Stimulated activated CD4-positive, alpha-beta T cell treated with anti-CD3 and anti-CD28 coated beads, Interleukin-12 subunit alpha, Interleukin-12 subunit beta, amount 100 ng/mL, for 4 hours (primary cell): Measurements from ENCODE around the gene SETD6.

Experiments
- DNase-seq: peaks from one replicate; pipeline ENCODE4 v3.0.0-alpha.2; 2020

Gene SETD6

GRCh38 chr16:58509256-58510096 lies 5.8 kb upstream of the SETD6 start:
- no peak for DNase-seq

DNA sequence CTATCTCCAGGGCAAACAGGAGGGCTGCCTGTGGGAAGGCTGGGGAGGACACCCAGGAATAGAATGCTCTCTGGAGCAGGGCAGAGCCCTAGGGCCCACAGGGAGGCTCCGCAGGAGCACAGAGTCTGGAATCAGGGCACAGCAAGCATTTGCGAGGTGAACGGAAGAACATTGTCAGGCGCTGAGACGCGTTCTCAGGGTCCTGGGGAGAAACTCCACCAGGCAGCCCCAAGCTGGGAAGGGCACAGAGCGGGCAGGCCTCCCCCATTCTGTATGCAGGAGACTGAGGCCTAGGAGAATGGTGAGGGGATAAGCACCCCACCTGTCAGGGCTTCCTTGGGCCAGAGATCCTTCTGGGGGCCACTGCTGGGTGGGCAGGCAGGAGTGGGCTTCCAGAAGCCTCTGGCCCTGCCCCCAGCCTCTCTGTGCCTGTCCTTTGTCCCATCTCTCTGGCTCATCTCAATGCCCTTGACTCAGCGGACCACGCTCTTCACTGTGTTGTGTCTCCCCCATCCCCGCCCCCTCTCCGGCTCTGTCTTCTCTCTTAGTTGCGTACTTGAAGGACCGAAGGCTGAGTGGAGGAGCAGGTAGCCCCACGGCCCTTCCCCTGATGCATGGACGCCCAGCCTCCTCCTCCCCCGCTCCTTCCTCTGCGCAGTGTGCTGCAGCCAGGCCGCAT lies 5.1 kb upstream of the SETD6 start:
- no peak for DNase-seq

DNA sequence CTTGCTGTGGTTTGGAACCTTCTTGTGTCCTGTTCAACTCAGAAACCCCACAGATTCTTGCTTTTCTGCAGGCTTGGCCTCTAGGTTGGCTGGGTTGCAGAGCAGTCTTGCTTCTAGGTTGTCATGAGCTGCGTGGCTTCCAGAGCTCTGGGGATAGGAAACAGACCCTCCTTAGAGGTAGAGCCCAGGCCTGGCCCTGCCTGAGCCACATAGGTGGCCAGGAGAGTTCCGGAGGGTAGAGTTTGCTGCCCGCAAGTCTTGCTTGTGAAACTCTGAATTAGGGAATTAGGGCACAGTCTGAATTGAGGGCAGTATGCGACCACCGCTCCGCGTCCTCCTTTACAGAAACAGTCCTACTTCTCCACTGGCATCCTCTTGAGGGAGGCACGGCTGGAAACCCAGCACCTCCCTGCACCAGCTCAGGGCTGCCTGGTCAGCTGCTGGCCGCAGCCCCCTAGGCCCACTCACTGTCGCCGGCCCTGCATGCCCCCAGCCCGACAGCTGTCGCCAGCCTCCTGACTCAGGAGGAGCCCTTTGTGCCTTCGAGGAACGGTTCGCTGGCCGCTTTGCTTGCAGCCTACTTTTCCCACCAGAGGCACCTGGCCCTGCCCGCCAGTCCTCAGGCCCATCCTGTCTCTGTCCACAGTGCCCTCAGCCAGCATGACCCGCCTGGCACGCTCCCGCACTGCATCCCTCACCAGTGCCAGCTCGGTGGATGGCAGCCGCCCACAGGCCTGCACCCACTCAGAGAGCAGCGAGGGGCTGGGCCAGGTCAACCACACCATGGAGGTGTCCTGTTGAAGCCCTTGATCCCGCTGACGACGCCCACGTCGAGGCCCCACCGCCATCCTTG lies 4.3 kb upstream of the SETD6 start:
- no peak for DNase-seq

DNA sequence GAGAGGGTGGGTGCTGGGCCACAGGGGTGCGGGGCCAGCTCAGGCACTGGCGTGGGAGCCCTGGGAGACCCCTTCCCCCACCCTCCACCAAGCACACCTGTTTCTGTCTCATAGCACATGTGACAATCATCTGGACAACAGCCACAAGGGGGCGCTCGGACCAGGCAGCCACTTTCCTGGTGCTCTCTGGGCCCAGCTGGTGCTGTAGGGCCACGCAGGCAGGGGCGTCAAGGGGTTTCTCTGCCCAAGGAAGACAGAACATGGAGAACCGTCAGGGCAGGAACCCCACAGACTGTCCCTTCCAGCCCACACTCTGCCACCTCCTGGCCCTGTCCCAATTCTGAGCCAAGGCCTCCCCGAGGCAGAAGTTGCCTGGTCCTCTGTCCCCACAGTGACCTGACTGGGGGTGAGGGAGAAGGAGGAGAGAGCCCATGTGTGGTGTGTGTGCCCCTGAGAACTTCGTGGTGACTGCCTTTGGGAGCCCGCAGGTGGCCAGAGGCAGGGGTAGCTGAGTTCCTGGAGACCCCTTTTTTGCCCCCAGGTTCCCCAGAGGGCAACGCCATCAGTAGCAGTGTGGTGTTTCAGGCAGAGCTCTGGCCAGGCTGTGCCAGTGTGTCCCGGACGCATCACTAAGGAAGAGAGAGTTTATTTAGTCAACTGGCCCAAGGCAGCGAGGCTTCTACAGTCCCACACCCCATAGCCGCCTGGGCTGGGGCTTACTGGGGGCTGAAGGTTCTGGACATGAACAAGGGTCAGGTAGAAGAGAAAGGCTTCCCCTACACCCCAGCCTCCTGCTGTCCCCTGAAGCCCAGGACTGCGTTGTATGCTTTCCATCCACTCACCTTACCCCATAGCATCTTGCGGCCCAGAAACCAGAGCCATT lies 3.1 kb upstream of the SETD6 start:
- DNase-seq, result peak; percentile 90

DNA sequence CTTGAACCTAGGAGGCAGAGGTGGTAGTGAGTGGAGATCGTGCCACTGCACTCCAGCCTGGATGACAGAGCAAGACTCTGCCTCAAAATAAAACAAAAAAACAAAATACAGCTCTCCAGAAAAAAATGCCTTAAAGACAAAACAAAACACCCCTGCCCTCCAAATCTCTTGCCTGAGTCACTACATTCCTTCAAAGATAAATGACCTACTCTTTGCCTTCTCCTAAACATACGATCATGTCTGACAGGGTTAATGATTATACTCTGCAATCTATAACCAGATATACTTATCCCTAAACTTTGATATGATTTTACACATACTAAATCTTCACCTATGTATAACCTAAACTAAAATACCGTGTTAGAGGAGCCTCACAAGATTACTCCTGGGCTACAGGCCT lies 1.4 kb upstream of the SETD6 start:
- no peak for DNase-seq

GRCh38 chr16:58515871-58516767 lies 802 bp downstream of the SETD6 start:
- DNase-seq, result peak; percentile 44

- no peak for DNase-seq
These were observed 1.4 kb downstream of the SETD6 start for GRCh38 chr16:58516768-58517107.

- no peak for DNase-seq
These were observed 3.0 kb downstream of the SETD6 start for GRCh38 chr16:58518083-58518979.

GRCh38 chr16:58518980-58519368 lies 3.7 kb downstream of the SETD6 start:
- DNase-seq, result no peak

GRCh38 chr16:58519707-58520106 lies 4.4 kb downstream of the SETD6 start:
- no peak for DNase-seq

DNA sequence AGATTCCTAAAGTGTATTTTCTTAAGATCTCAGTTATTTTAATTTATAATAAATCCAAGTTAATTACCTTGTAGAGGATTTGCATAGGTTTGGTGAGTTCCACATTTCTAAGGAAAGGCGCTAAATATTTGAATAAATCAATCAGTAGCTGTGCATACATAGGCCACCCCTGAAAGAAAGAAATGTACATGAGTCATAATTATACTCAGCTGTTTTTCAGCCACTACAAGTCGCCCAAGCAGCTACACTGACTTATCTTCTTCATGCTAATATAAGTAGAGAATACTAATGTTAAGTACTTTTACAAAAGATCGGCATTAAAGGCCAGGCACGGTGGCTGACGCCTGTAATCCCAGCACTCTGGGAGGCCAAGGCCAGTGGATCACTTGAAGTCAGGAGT lies 14.9 kb downstream of the SETD6 start:
- no peak for DNase-seq

- DNase-seq, result no peak
These were observed 17.1 kb downstream of the SETD6 start for GRCh38 chr16:58532414-58532813.

GRCh38 chr16:58533751-58534470 lies 18.6 kb downstream of the SETD6 start:
- DNase-seq, result no peak

GRCh38 chr16:58535100-58535499 lies 19.8 kb downstream of the SETD6 start:
- DNase-seq, result no peak

GRCh38 chr16:58536278-58536677 lies 21.0 kb downstream of the SETD6 start:
- DNase-seq, result no peak

DNA sequence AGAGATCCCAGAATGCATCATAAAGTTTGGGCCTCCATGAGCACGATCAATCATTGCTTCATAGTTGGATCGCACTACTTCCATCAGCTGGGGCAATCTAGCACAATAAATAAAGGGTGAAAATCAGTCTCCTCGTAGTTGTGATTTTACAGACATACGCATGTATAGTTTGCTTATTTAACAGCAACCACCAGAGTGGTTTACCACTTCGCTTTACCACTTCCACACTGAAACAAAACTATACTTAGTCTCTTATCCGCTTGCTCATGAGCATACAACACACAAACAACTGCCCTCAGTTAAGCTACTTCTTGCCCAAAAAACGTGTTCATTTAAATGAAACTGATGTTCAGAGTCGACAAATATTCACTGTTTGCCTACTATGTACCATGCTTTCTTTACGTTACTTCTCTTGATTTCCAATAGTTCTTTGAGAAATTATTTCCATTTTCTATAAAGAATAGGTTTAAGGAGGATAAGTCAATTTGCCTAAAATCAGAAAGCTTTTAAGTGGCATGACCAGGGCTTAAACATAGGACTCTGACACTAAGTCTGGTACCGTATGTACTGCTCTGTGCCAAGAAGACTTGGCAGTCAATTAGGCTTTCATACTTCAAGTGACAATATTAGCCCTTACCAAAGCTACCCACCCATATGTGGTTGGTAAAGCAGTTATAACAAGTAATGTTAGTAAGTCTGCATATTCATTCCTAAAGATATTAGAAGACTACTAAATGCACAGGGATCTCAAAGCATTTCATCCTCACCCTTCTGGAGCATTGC lies 22.0 kb downstream of the SETD6 start:
- DNase-seq, result no peak

DNA sequence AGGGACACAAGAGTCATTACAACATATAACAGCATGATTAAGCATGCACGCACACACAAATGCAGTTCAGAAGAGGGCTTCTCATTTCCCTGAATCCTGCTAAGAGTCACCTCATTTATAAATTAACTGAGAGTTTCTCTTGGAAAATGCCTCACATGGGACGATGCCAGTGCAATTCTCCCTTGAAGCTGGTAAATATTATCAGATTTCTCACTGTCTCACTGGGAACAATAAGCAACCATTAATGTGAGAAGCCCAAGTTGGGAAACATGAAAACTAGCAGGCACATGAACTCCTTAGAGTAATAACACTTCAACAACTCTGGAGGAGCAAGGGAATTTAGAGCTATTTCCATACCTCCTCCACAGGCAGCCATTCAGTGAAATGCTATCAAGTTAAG lies 26.4 kb downstream of the SETD6 start:
- DNase-seq, result no peak

- no peak for DNase-seq
These were observed 27.0 kb downstream of the SETD6 start for GRCh38 chr16:58542291-58542690.

GRCh38 chr16:58543685-58544084 lies 28.4 kb downstream of the SETD6 start:
- DNase-seq, result no peak
